Measurements from ENCODE around the gene GTF2IRD1. TPM values are rescaled to one million over a fixed set of nuclear protein-coding genes. Genes with fewer than 3 reads are reported as not detected.

GTF2IRD1 gene
- total RNA-seq, 1 experiment from 2014 or later, result 34.3 TPM

- Mint-ChIP-seq H3K36me3 (ENCODE audit: insufficient read depth in 1 of 3, low read depth in 3 of 3) (peaks cover 2 to 16% (median 10%) of the 10 kb centered on the region in 3 experiments; a peak in 6 of 7 replicates), H3K4me3 (no peak overlapping the region), H3K4me1 (peaks cover 4 to 18% of the 10 kb centered on the region in 2 experiments), H3K9me3 (peaks cover 0 to 2% of the 10 kb centered on the region in 2 experiments; a peak in 2 of 5 replicates), H3K27ac (no peak overlapping the region), H3K27me3 (ENCODE audit: low read depth) (no peaks in the 10 kb centered on the region; the same call in 1 of the 2 replicates)
- Histone ChIP-seq H4K8ac (replicated peaks; ENCODE audit: insufficient read length, low read depth, low read length) (no peak overlapping the region), H3K23me2 (ENCODE audit: insufficient read length, low read depth, low read length, poor library complexity, severe bottlenecking) (no peaks in the 10 kb centered on the region), H3K9ac (ENCODE audit: extremely low read depth, insufficient read length, low read length) (no peak overlapping the region), H3K4me1 (ENCODE audit: insufficient read depth, low read length) (no peaks in the 10 kb centered on the region), H3K27me3 (ENCODE audit: insufficient read depth, low read length) (no peaks in the 10 kb centered on the region), H4K5ac (ENCODE audit: insufficient read length, low read depth, low read length) (no peak overlapping the region), H3T11ph (ENCODE audit: low read length) (no peak overlapping the region), H2BK120ac (ENCODE audit: low read depth, low read length, poor library complexity, severe bottlenecking) (no peak overlapping the region), H3K27ac (ENCODE audit: insufficient read length, low read depth, low read length) (no peak overlapping the region), H3K4ac (ENCODE audit: low read depth, low read length) (no peak overlapping the region), H2BK12ac (ENCODE audit: insufficient read length, low read depth, low read length) (no peak overlapping the region), H4K20me1 (ENCODE audit: control insufficient read depth, insufficient read depth, insufficient read length) (peaks cover 3% of the 10 kb centered on the region), H3K23ac (ENCODE audit: insufficient read length, low read depth, low read length) (no peak overlapping the region), H2BK5ac (ENCODE audit: insufficient read length, low read length) (no peak overlapping the region), H3K4me2 (ENCODE audit: insufficient read depth, insufficient read length, low read length) (no peak overlapping the region), H4K91ac (ENCODE audit: insufficient read length, low read depth, low read length) (no peak overlapping the region), H2AFZ (ENCODE audit: low read length) (no peak overlapping the region), H2BK15ac (ENCODE audit: low read depth, low read length) (no peak overlapping the region), H3K14ac (ENCODE audit: insufficient read depth, low read length) (no peak overlapping the region), H2BK20ac (ENCODE audit: low read depth, low read length, poor library complexity, severe bottlenecking) (no peak overlapping the region), H2AK5ac (ENCODE audit: insufficient read length, low read length) (no peak overlapping the region), H3K79me1 (ENCODE audit: insufficient read depth, low read depth, low read length, poor library complexity, severe bottlenecking) (no peaks in the 10 kb centered on the region), H3K18ac (ENCODE audit: insufficient read length, low read depth, low read length) (no peak overlapping the region), H3K56ac (ENCODE audit: insufficient read length, low read depth, low read length) (no peak overlapping the region), H3K79me2 (ENCODE audit: insufficient read depth, low read length) (no peaks in the 10 kb centered on the region), H3K9me3 (ENCODE audit: control insufficient read depth, low read depth, low read length) (no peaks in the 10 kb centered on the region)
- WGBS (ENCODE audit: extremely low coverage, insufficient read length, low lambda C conversion rate), result no CpG with 5 or more reads among the region's 8 CpGs
- TF ChIP-seq, protein P1, sequence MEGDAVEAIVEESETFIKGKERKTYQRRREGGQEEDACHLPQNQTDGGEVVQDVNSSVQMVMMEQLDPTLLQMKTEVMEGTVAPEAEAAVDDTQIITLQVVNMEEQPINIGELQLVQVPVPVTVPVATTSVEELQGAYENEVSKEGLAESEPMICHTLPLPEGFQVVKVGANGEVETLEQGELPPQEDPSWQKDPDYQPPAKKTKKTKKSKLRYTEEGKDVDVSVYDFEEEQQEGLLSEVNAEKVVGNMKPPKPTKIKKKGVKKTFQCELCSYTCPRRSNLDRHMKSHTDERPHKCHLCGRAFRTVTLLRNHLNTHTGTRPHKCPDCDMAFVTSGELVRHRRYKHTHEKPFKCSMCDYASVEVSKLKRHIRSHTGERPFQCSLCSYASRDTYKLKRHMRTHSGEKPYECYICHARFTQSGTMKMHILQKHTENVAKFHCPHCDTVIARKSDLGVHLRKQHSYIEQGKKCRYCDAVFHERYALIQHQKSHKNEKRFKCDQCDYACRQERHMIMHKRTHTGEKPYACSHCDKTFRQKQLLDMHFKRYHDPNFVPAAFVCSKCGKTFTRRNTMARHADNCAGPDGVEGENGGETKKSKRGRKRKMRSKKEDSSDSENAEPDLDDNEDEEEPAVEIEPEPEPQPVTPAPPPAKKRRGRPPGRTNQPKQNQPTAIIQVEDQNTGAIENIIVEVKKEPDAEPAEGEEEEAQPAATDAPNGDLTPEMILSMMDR (conservative IDR thresholded peaks at IDR 0.05), result no peak
- DNase-seq, result no peak
These were observed 49.4 kb downstream of the GTF2IRD1 start for GRCh38 chr7:74503061-74503460.

All from H9 (cell line).